IPS-18c (cell line): ENCODE results near the gene PUM2.

Experiments
- H3K4me3 ChIP-seq: 2 replicates; pipeline ENCODE4 v1.7.0; 2013; ENCODE audit warnings: low read depth, mild to moderate bottlenecking, low read length, moderate library complexity; ENCODE audit not compliant: insufficient read depth
- H3K9me3 ChIP-seq: one replicate; pipeline ENCODE4 v1.6.1; 2013; ENCODE audit warnings: mild to moderate bottlenecking, low read length, moderate library complexity; ENCODE audit not compliant: control insufficient read depth, insufficient read depth

Gene PUM2

DNA sequence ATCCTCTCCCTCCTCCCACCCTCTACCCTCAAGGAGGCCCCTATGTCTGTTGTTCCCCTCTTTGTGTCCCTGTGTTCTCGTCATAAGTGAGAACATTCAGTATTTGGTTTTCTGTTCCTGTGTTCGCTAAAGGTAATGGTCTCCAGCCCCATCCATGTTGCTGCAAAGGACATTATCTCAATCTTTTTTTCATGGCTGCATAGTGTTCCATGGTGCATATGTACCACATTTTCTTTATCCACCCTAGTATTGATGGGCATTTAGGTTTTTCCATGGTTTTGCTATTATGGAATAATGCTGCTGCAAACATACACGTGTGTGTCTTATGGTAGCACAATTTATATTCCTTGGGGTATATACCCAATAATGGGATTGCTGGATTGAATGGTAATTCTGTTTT is 33.0 kb downstream of the PUM2 start:
- Histone ChIP-seq H3K9me3 (no peaks in the 10 kb centered on the region), H3K4me3 (no peak overlapping the region)

DNA sequence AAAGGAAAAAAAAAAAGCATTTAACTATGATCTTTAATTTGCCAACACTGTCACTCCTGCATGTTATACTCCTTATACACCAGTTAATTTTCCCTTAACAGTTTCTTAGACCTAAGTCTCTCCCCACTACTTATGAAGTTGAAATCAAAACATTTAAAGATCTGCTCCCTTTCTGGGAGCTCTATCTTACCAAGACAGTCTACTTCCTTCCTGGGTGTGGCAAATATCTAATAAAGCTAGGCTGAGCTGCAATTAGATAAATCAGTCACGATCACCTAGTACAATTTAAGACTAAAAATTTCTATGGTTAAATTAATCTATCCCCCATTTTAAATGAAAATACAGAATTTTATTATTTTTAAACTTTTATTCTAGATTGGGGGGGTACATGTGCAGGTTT is 33.4 kb downstream of the PUM2 start:
- H3K9me3 ChIP-seq: no peaks in the 10 kb centered on the region
- no peak overlapping the region for H3K4me3 ChIP-seq

DNA sequence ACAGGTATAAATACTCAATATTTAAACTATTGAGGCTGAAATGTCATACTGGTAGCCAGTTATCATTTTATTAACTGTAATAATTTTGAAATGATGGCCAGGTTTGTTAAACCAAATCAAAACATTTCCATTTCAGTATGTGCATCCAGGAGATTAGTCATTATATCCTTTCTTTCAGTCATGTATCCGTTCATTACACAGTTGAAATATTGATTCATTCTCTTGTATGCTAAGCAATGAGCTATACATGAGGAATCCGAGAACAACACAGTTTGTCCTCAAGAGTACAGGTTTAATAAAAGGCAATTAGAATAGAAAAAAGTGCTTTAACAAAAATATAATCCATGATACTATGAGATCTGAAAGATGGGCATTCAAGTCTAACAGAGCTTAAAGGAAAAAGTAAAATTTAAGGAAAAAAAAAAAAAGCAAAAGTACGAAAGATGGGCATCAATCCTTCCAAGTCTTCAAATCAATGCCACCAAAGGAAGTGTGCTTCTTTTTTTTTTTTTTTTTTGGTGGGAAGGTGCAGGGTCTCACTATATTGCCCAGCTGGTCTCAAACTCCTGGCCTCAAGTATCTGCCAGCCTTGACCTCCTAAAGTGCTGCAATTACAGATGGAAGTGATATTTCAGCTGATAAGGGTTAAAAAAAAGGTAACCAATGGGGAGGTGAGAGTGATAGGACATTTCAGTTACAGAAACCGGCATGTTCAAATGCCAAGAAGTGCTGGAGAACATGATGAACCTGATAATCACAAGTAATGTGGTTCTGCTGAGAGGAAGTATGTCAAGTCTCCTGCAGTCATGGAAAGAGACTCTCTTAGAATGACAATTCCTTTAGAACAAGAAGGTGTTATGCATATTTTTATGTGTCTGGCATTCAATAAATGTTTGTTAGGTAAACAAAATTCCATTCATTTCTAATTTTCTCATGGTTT is 35.8 kb downstream of the PUM2 start:
- H3K4me3 ChIP-seq: no peak overlapping the region

DNA sequence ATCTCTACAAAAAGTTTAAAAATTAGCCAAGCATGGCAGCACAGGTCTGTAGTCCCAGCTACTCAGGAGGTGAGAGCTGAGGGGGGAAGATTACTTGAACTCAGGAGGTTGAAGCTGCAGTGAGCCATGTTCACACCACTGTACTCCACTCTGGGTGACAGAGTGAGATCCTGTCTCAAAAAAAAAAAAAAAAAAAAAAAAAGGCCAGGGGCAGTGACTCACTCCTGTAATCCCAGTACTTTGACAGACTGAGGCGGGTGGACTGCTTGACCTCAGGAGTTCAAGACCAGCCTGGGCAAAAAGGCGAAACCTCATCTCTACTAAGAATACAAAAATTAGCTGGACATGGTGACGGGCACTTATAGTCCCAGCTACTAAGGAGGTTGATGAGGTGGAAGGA is 37.0 kb downstream of the PUM2 start:
- H3K4me3 ChIP-seq: no peak overlapping the region
- no peaks in the 10 kb centered on the region for H3K9me3 ChIP-seq

More for the DNA sequence above, 35.8 kb downstream of the PUM2 start:
- no peaks in the 10 kb centered on the region for H3K9me3 ChIP-seq

DNA sequence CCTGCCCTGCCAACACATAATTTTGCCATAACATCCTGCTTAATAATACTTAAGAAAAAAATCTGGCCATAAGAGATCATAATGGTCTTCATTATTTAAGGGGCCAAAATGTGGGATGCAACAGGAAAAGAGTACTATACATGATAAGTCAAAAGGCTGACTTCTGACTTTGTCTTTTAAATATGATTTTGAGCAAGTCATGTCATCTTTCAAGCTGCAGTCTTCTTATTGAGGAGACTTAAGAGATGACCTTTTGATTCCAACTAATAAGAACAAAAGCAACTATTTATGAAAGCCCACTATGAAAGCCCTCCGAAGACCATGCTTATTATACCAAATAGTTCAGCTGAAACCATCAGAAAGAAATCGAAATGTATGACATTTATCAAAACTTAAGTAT is 41.6 kb downstream of the PUM2 start:
- Histone ChIP-seq H3K4me3 (no peak overlapping the region), H3K9me3 (no peaks in the 10 kb centered on the region)

- H3K9me3 ChIP-seq: no peaks in the 10 kb centered on the region
- H3K4me3 ChIP-seq: no peak overlapping the region
Observed at GRCh38 chr2:20307311-20307710, 43.3 kb downstream of the PUM2 start.

- H3K9me3 ChIP-seq: no peaks in the 10 kb centered on the region
Observed at GRCh38 chr2:20304411-20304810, 46.2 kb downstream of the PUM2 start.

DNA sequence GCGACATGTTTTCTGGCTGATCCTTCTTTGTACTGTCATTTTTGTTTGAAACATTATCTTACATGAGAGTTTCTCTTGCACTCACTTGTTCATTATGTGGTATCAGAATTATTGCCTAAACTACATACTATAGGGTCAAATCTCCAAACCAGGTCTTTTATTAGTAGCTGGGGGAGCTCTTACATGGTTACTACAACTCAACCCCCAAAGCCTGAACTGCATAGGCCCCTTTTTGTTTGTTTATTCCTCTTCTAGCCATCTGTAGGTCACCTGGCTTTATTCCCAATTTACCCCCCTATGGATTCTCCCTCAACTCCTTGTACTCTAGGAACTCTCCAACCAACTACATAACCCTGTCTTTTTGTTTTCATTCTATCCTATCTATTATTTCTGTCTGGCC is 46.7 kb downstream of the PUM2 start:
- H3K4me3 ChIP-seq: no peak overlapping the region
- no peaks in the 10 kb centered on the region for H3K9me3 ChIP-seq

More at GRCh38 chr2:20304411-20304810, 46.2 kb downstream of the PUM2 start:
- no peak overlapping the region for H3K4me3 ChIP-seq

- Histone ChIP-seq H3K4me3 (no peak overlapping the region), H3K9me3 (no peaks in the 10 kb centered on the region)
Observed at GRCh38 chr2:20302019-20302418, 48.6 kb downstream of the PUM2 start.

DNA sequence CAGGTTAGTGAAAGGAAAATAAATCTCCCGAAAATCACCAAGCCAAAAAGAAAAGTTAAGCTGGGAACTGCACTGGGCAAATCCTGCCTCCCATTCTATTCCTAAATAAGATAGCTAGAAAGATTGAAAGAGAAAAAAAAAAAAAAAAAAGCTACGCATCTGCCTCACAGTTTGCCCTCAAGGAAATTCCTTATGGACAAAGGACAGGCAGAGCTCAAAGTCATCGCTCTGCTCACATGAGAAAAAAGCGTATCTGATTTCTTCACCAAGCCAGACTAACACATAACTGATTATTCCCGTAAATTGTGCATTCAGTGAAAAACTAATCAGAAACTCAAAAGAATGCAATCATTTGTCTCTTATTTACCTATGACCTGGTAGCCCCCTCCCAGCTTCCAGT is 50.0 kb downstream of the PUM2 start:
- H3K4me3 ChIP-seq: no peak overlapping the region
- no peaks in the 10 kb centered on the region for H3K9me3 ChIP-seq

DNA sequence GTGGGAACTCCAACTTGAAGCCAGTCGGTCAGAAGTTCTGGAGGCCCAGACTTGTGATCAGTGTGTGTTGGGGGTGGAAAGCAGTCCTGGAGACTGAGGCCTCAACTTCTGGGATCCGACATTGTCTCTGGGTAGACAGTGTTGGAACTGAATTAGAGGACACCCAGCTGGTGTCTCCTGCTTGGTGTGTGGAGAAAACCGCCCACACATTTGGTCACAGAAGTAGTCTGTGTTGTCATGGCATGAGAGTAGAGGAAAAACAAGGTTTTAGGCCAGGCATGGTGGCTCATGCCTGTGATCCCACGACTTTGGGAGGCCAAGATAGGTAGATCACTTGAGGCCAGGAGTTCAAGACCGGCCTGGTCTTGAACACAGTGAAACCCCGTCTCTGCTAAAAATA is 51.5 kb downstream of the PUM2 start:
- Histone ChIP-seq H3K9me3 (no peaks in the 10 kb centered on the region), H3K4me3 (no peak overlapping the region)

DNA sequence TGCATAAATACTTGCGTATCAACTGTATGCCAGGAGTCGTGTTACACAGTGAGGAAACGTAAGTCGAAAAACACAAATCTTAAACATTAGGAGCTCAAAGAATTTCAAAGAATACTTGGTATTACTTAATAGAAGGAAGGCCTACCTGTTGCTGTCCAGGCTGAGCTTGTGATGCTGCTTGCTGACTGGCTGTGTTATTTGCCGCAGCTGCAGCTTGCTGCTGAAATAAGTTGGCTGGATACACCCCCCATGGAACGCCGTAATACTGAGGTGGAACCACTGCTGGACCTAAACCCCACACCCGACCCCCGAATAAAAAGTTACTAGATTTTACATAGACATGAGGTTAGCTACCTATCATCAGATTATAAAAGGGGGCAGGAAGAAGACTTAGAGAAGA is 56.4 kb downstream of the PUM2 start:
- Histone ChIP-seq H3K4me3 (no peak overlapping the region), H3K9me3 (no peaks in the 10 kb centered on the region)

- Histone ChIP-seq H3K4me3 (no peak overlapping the region), H3K9me3 (no peaks in the 10 kb centered on the region)
Observed at GRCh38 chr2:20292984-20293383, 57.7 kb downstream of the PUM2 start.

- no peaks in the 10 kb centered on the region for H3K9me3 ChIP-seq
- H3K4me3 ChIP-seq: no peak overlapping the region
Observed at GRCh38 chr2:20291846-20292408, 58.7 kb downstream of the PUM2 start.

DNA sequence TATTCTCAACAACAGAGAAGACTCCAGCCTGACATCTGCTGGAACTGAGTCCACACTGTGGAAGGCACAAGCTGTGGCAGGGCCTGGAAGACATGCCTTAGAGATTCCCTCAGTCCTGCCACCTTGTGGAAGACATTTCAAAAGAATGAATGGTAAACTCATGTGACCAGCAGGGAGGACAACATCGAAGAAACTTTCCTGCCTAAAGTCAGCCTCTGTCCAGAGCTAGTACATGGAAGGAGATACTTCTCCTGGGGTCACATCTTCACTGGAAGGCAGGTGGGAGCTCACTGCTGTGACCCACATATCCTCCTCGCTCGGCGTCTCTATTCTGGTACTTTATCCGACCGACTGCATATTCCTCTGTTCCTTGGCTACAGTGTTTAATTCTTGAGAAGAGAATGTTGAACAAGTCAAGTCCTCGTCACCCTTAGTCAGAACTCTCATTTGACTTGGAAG is 59.5 kb downstream of the PUM2 start:
- no peak overlapping the region for H3K4me3 ChIP-seq
- H3K9me3 ChIP-seq: no peaks in the 10 kb centered on the region

GRCh38 chr2:20288642-20289340 is 61.9 kb downstream of the PUM2 start:
- Histone ChIP-seq H3K9me3 (no peaks in the 10 kb centered on the region), H3K4me3 (no peak overlapping the region)

DNA sequence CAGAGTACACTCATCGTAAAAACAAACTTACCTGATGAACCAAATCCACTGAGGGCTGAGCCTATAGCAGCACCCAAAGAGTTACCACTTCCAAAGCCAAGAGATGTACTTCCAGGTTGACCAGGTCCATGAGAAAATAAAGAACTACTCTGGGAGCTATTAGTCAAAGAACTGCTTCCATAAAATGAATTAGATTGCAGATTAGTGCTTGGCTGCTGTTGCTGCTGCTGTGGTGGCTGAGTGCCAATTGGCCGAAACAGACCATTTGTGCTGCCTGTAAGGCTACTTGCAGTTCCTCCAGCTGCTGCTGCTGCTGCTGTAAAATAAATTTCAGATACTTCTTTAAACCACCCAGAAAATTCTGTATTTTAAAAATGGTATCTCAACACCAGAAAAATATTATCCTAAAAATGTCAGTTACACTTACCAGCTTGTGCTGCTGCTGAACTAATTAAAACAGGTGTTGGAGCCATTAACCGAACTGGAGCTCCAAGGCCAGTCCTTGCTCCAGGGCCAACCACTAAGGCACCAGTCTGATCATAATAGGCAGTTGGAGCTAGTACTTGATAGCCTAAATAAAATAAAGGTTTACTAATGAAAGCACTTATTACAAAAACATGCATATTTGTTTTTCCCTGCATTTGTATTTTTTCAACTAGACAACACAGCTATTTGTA is 67.6 kb downstream of the PUM2 start:
- no peaks in the 10 kb centered on the region for H3K9me3 ChIP-seq

More for the DNA sequence above, 67.6 kb downstream of the PUM2 start:
- H3K4me3 ChIP-seq: no peak overlapping the region
